Activated CD4-positive, alpha-beta T cell treated with anti-CD3 and anti-CD28 coated beads for 36 hours (primary cell): ENCODE data around the gene ADSL. TPM values are rescaled to one million over a fixed set of nuclear protein-coding genes. Genes with fewer than 3 reads are reported as not detected.

Source experiments
- ATAC-seq: fragments of 200-7000 bp; cut with Tn5 transposase; one replicate; pipeline ENCODE4 v1.10.0; 2021; ENCODE audit warnings: mild to moderate bottlenecking, moderate library complexity
- CTCF ChIA-PET: fragments of 350-600 bp; sonication (Branson Sonifier 250); formaldehyde crosslinking; loops from one replicate; lab custom pipeline; 2021; ENCODE audit warnings: antibody characterized with exemption; lab: Charles Lee
- POLR2A ChIA-PET: fragments of 350-600 bp; sonication (Branson Sonifier 250); formaldehyde crosslinking; loops from one replicate; lab custom pipeline; 2021; ENCODE audit warnings: antibody characterized with exemption, inconsistent platforms; lab: Charles Lee
- DNase-seq: peaks from one replicate; pipeline ENCODE4 v3.0.0-alpha.2; 2020
- H3K27ac Mint-ChIP-seq: one replicate; pipeline ENCODE4 v1.8.0; 2021; ENCODE audit warnings: mixed read lengths
- H3K27me3 Mint-ChIP-seq: one replicate; pipeline ENCODE4 v1.8.0; 2021; ENCODE audit warnings: mixed read lengths
- H3K36me3 Mint-ChIP-seq: one replicate; pipeline ENCODE4 v1.8.0; 2021; ENCODE audit warnings: low read depth, mixed read lengths
- H3K4me1 Mint-ChIP-seq: one replicate; pipeline ENCODE4 v1.8.0; 2021; ENCODE audit warnings: mixed read lengths
- H3K4me3 Mint-ChIP-seq: one replicate; pipeline ENCODE4 v1.8.0; 2021; ENCODE audit warnings: mild to moderate bottlenecking, moderate library complexity, mixed read lengths
- H3K9me3 Mint-ChIP-seq: one replicate; pipeline ENCODE4 v1.8.0; 2021; ENCODE audit warnings: low read depth, mixed read lengths
- intact Hi-C, 2 experiments: fragments of 100-400 bp; cut with DNase I in 1 of 2; cut with micrococcal nuclease in 1 of 2; formaldehyde crosslinking; loops; one replicate each; pipeline versions ENCODE4 v1.14.2 to v1.15.1; 2022 to 2024; cut with DNase I, micrococcal nuclease
- total RNA-seq, 2 experiments: library from RNA; stranded (reverse); gene quantifications; one replicate each; pipeline ENCODE4 v1.2.3, GENCODE V29; 2021

The ADSL gene
- total RNA-seq, 2 experiments from 2014 or later = 125 to 172 TPM

GRCh38 chr22:40417881-40418280 is 71.6 kb downstream of the ADSL start:
- peaks cover 24% of the 10 kb centered on the region for H3K36me3 Mint-ChIP-seq
- no peak overlapping the region for H3K27ac Mint-ChIP-seq
- POLR2A ChIA-PET = no interaction called here
- no peaks in the 10 kb centered on the region for H3K27me3 Mint-ChIP-seq
- peaks cover 16% of the 10 kb centered on the region for H3K4me1 Mint-ChIP-seq
- CTCF ChIA-PET = interaction anchor here (0.6 to 3.6 kb wide), 4 partner anchors 9 to 1158 kb away, joined by 3 to 16 read pairs (median 6); no protein-coding TSS in a partner anchor
- DNase-seq = no peak
- intact Hi-C loops = no loop called here
- no peaks in the 10 kb centered on the region for H3K9me3 Mint-ChIP-seq
- ATAC-seq = no peak
- no peak overlapping the region for H3K4me3 Mint-ChIP-seq

- Mint-ChIP-seq H3K27me3 (no peaks in the 10 kb centered on the region), H3K27ac (no peak overlapping the region), H3K9me3 (no peaks in the 10 kb centered on the region), H3K4me3 (no peak overlapping the region), H3K36me3 (peaks cover 30% of the 10 kb centered on the region), H3K4me1 (peaks cover 16% of the 10 kb centered on the region)
- POLR2A ChIA-PET = interaction anchor here (0.8 kb wide), 1 partner anchor 9 kb away, joined by 3 read pairs; no protein-coding TSS in a partner anchor
- CTCF ChIA-PET = interaction anchor here (0.6 to 3.6 kb wide), 4 partner anchors 10 to 1158 kb away, joined by 3 to 16 read pairs (median 6); no protein-coding TSS in a partner anchor
- ATAC-seq = no peak
- intact Hi-C loops = no loop called here
- DNase-seq = no peak
Observed at GRCh38 chr22:40418366-40419201, 72.3 kb downstream of the ADSL start.

- intact Hi-C loops = no loop called here
- CTCF ChIA-PET = interaction anchor here (0.6 to 3.6 kb wide), 2 partner anchors 17 to 105 kb away, joined by 3 to 16 read pairs; no protein-coding TSS in a partner anchor
- Mint-ChIP-seq H3K27me3 (no peaks in the 10 kb centered on the region), H3K9me3 (no peaks in the 10 kb centered on the region), H3K27ac (no peak overlapping the region), H3K4me1 (peaks cover 16% of the 10 kb centered on the region), H3K4me3 (no peak overlapping the region), H3K36me3 (peaks cover 28% of the 10 kb centered on the region)
- no peak for ATAC-seq
- DNase-seq = no peak
- POLR2A ChIA-PET = no interaction called here
Observed at GRCh38 chr22:40419718-40420117, 73.4 kb downstream of the ADSL start.

GRCh38 chr22:40420341-40421081 is 74.2 kb downstream of the ADSL start:
- no peaks in the 10 kb centered on the region for H3K9me3 Mint-ChIP-seq
- intact Hi-C loops = no loop called here
- H3K36me3 Mint-ChIP-seq = peaks cover 31% of the 10 kb centered on the region
- no peak overlapping the region for H3K27ac Mint-ChIP-seq
- CTCF ChIA-PET = interaction anchor here (3.6 kb wide), 1 partner anchor 17 kb away, joined by 16 read pairs; no protein-coding TSS in a partner anchor
- DNase-seq (no peak), ATAC-seq (no peak)
- H3K4me1 Mint-ChIP-seq = peaks cover 12% of the 10 kb centered on the region
- H3K4me3 Mint-ChIP-seq = no peak overlapping the region
- no peaks in the 10 kb centered on the region for H3K27me3 Mint-ChIP-seq
- POLR2A ChIA-PET = no interaction called here

- Mint-ChIP-seq H3K36me3 (peaks cover 28% of the 10 kb centered on the region), H3K4me3 (no peak overlapping the region), H3K9me3 (no peaks in the 10 kb centered on the region), H3K27ac (no peak overlapping the region), H3K27me3 (no peaks in the 10 kb centered on the region), H3K4me1 (peaks cover 7% of the 10 kb centered on the region)
- ATAC-seq (no peak), DNase-seq (no peak)
- CTCF ChIA-PET = interaction anchor here (3.6 kb wide), 1 partner anchor 16 kb away, joined by 16 read pairs; no protein-coding TSS in a partner anchor
- intact Hi-C loops = no loop called here
- POLR2A ChIA-PET = no interaction called here
Observed at GRCh38 chr22:40421082-40421350, 74.7 kb downstream of the ADSL start.

GRCh38 chr22:40421941-40422340 is 75.6 kb downstream of the ADSL start:
- Mint-ChIP-seq H3K27me3 (no peaks in the 10 kb centered on the region), H3K27ac (peak overlapping the region; percentile 22), H3K9me3 (no peaks in the 10 kb centered on the region), H3K4me3 (no peak overlapping the region), H3K36me3 (peaks cover 25% of the 10 kb centered on the region), H3K4me1 (no peaks in the 10 kb centered on the region)
- ChIA-PET POLR2A (no interaction called here), CTCF (no interaction called here)
- intact Hi-C loops = no loop called here
- ATAC-seq (no peak), DNase-seq (no peak)

GRCh38 chr22:40422558-40423309 is 76.4 kb downstream of the ADSL start:
- ChIA-PET CTCF (no interaction called here), POLR2A (no interaction called here)
- intact Hi-C loops = no loop called here
- ATAC-seq (no peak), DNase-seq (no peak)
- H3K27ac Mint-ChIP-seq = peak overlapping the region; percentile 34
- no peaks in the 10 kb centered on the region for H3K27me3 Mint-ChIP-seq
- H3K9me3 Mint-ChIP-seq = no peaks in the 10 kb centered on the region
- peaks cover 24% of the 10 kb centered on the region for H3K36me3 Mint-ChIP-seq
- H3K4me3 Mint-ChIP-seq = no peak overlapping the region
- no peaks in the 10 kb centered on the region for H3K4me1 Mint-ChIP-seq

- CTCF ChIA-PET = interaction anchor here (1.3 to 1.5 kb wide), 2 partner anchors 8 to 223 kb away, joined by 3 to 4 read pairs; no protein-coding TSS in a partner anchor
- POLR2A ChIA-PET = no interaction called here
Observed at GRCh38 chr22:40423310-40423688, 77.0 kb downstream of the ADSL start.

GRCh38 chr22:40423882-40424640 is 77.8 kb downstream of the ADSL start:
- ChIA-PET POLR2A (interaction anchor here (0.5 to 0.6 kb wide), 2 partner anchors 39 to 1107 kb away, joined by 3 to 4 read pairs; no protein-coding TSS in a partner anchor), CTCF (interaction anchor here (0.6 to 1.5 kb wide), 4 partner anchors 9 to 222 kb away, joined by 3 to 4 read pairs (median 3); no protein-coding TSS in a partner anchor)
- ATAC-seq = no peak
- Mint-ChIP-seq H3K36me3 (peaks cover 31% of the 10 kb centered on the region), H3K4me1 (no peaks in the 10 kb centered on the region), H3K27ac (peak overlapping the region; percentile 34), H3K9me3 (no peaks in the 10 kb centered on the region), H3K4me3 (no peak overlapping the region), H3K27me3 (no peaks in the 10 kb centered on the region)
- intact Hi-C loops = no loop called here
- no peak for DNase-seq

More at GRCh38 chr22:40423310-40423688, 77.0 kb downstream of the ADSL start:
- ATAC-seq = no peak
- Mint-ChIP-seq H3K27ac (peak overlapping the region; percentile 34), H3K4me1 (no peaks in the 10 kb centered on the region), H3K36me3 (peaks cover 24% of the 10 kb centered on the region), H3K9me3 (no peaks in the 10 kb centered on the region), H3K4me3 (no peak overlapping the region), H3K27me3 (no peaks in the 10 kb centered on the region)
- intact Hi-C loops = no loop called here
- DNase-seq = no peak

GRCh38 chr22:40425082-40425481 is 78.8 kb downstream of the ADSL start:
- Mint-ChIP-seq H3K36me3 (peaks cover 31% of the 10 kb centered on the region), H3K27ac (no peak overlapping the region), H3K9me3 (no peaks in the 10 kb centered on the region), H3K27me3 (no peaks in the 10 kb centered on the region), H3K4me1 (no peaks in the 10 kb centered on the region), H3K4me3 (no peak overlapping the region)
- intact Hi-C loops = no loop called here
- CTCF ChIA-PET = interaction anchor here (0.6 to 1.8 kb wide), 4 partner anchors 12 to 498 kb away, joined by 3 to 9 read pairs (median 3); no protein-coding TSS in a partner anchor
- POLR2A ChIA-PET = no interaction called here
- DNase-seq = no peak
- no peak for ATAC-seq
